Activated CD4-positive, alpha-beta T cell treated with anti-CD3 and anti-CD28 coated beads, Interleukin-2, Interleukin-4, amounts not matched to agents 100 ng/mL and 50 ng/mL, durations not matched to agents 16 hours and 8 hours (primary cell): Measurements from ENCODE around the gene CPZ.
"Not testable (repeated sequence)": the region's sequence is repeated elsewhere in the genome, so short reads cannot be mapped to it uniquely, and the experiment has no call there.

Experiments used
- DNase-seq: peaks from one replicate; pipeline ENCODE4 v3.0.0-alpha.2; 2020; ENCODE audit warnings: low spot score

CPZ gene

DNA sequence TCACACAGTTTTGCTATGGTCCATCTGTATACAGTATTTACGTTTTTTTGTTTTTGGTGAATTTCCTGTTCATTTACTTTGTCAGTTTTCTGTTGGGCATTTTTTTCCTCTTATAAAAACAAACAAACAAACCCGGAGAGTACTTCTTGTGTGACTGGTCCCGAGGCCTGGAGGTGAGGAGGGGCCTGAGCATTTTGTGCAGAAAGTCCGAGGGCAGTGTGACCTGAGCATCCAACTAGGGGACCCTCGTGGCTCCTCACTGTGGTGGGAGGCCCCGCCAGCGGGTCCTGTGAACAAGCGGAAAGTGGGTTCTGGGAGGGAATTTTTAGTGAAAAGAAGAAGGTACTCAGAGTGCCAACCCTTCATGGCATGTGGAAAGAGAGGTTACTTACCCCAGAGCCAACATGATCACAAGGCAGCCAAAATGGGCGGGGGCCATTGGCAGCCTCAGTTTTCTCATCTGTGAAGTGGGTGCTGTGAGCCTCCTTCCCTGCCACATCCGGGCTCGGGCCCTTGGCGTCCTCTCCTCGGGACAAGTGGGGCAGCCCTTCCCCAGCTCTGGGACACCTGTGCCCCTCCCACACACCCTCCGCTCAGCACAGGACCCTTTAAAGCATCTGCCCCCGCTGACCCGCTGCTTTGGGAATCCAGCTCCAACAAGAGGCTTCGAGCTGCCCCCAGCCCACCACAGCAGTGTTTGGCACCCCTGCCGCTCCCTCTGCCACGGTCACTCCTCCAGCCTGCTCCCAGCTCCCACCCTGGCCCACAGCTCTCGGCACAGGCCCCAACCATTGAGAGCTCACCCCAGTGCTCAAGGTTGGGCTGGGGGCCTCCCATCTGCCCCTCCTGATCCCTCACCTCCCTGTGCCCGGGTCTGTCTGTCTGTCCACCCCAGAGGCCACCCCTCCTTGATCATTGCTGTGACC is 35.2 kb upstream of the CPZ start:
- no peak for DNase-seq

GRCh38 chr4:8558080-8558960 is 34.2 kb upstream of the CPZ start:
- DNase-seq = no peak

DNA sequence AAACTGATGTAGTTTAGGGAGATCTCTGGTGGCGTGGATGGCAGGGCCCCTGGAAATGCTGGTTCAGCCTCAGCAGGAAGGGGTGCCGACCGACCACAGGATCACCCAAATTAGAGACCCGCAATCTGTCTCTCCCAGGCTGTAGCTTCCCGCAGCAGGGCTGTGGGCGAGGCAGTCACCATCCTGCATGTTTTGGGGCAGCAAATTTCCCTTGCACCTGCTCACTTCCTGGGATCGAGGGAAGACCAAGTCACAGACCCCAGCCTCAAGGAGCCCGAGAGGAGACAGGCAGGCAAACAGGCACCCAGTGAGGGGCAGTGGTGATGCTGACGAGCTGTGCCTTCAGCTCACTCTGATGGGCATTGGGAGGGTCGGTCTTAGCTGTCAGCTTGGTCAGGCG is 33.6 kb upstream of the CPZ start:
- no peak for DNase-seq

DNA sequence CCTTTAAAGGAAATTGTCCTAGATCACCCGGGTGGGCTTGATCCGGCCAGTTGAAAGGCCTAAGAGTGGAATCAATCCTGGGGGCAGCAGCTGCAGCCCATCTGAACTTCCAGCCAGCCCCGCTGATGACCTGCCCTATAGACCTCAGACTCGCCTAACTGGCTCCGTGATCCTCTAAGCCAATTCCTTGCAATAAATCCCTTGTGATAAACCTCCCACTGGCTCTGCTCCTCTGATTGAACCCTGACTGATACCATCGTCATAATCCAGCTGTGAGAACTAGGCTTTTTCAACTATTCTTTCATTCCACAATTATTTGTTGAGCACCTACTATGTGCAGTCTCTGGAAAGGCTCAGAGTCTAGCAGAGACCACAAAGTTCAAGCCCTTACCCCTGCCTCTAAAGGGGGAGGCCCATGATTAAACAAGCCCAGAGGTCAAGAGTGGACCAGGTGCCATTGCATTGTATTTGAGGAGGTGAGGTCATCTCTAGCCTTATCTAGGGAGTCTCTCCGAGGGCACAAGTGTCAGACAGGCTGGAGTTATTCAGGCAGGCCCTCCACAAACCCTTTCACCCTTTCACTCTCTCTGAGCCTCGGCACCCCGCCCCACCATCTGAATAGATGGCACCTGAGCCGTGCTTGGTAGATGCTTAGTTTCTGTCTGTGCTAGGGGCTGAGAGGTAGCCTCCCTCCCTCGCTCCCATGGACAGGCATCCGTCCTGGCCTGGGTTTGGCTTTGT is 32.9 kb upstream of the CPZ start:
- no peak for DNase-seq

DNA sequence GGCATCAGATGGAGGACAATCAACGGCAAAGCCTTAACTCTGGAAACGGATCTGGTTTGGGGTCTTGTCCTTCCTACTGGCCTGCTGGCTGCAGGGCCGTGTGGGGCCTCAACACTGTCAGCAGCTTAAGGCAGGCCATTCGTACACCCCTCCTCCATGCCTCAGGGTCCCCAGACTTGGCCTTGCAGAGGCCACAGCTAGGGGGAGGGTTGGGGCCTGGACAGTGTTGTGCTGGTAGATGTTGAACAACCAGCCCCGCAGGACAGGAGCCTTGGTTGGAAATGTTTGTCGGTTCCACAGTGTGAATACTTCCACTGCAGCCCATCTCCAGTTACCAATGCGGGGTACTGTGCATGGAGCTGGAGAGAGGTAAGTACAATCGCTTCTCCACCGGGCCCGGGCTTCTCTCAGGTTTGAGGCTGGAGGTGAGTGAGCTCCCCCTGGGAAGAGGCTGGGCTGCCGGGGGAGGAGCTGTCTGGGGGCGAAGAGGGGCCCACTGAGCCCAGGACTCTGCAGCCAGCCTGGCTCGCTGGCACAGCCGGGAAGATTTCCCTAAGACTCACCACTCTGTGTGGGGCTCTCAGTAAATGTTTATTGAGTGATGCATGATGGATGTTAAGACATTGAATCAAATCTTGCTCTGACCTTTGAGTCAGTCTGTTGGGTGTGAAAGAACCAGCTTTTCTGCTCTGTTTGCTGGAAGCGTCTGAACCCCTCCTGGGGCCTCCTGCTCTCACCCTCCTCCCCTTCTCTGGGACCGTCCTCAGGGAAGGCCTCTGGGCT is 32.1 kb upstream of the CPZ start:
- DNase-seq = no peak

- DNase-seq = no peak
Observed at GRCh38 chr4:8564595-8564994, 28.0 kb upstream of the CPZ start.

GRCh38 chr4:8568068-8568668 is 24.4 kb upstream of the CPZ start:
- no peak for DNase-seq

DNA sequence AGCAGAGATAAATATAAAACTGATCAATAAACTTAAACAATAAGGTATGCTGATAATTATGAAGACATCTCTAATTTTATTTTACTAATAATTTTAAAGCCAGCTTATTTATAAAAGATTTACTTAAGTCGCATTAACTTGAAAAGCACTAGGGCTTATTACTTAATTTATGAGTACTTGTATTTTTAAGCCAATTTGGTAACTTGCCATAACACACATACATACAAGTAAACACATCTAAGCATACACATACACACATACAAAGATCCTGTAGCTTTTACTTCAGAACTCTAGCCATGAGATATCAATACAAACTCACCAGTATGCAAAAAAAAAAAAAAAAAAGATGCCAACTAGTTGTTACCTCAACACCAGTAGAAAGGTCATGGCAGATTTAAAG is 22.4 kb upstream of the CPZ start:
- no peak for DNase-seq

GRCh38 chr4:8571702-8572685 is 20.6 kb upstream of the CPZ start:
- DNase-seq = no peak

- DNase-seq = no peak
Observed at GRCh38 chr4:8573266-8573665, 19.3 kb upstream of the CPZ start.

DNA sequence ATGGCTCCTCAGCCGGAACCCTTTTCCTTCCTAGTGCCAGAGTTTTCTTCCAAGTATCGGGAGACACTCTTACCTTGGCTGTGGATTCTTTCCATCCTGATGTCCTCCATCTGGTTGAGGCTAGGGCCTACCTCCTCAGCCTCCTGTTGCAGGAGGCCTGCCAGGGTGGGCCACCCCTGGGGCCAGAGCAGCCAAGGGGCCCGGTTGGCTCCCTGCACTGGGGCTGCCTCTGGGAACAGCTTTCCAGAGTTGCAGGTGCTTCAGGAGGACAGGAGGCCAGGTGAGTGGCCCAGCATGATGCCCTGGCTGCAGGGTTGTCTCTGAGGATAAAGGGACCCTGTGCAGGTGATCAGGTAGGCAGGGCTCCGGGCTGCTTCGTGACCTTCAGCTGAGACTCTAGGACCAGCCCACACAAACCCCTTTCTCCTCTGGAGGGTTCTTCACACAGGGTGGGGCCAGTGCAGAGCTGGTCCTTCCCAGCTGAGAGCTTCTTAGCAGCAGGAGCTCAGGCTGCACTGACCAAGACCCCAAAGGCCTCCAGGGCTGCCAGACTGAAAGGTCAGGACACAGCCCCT is 17.7 kb upstream of the CPZ start:
- DNase-seq = no peak

GRCh38 chr4:8575457-8575856 is 17.1 kb upstream of the CPZ start:
- no peak for DNase-seq

DNA sequence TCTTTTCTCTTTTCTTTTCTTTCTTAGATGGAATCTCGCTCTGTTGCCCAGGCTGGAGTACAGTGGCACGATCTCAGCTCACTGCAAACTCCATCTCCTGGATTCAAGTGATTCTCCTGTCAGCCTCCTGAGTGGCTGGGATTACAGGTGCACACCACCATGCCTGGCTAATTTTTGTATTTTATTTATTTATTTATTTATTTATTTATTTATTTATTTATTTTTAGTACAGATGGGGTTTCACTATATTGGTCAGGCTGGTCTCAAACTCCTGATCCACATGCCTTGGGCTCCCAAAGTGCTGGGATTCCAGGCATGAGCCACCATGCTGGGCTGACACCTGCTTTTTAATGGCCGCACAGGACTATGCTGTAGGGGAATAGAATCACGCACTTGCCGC is 16.0 kb upstream of the CPZ start:
- not testable (repeated sequence) for DNase-seq

GRCh38 chr4:8577046-8577445 is 15.5 kb upstream of the CPZ start:
- DNase-seq = no peak

- no peak for DNase-seq
Observed at GRCh38 chr4:8577972-8578371, 14.6 kb upstream of the CPZ start.

DNA sequence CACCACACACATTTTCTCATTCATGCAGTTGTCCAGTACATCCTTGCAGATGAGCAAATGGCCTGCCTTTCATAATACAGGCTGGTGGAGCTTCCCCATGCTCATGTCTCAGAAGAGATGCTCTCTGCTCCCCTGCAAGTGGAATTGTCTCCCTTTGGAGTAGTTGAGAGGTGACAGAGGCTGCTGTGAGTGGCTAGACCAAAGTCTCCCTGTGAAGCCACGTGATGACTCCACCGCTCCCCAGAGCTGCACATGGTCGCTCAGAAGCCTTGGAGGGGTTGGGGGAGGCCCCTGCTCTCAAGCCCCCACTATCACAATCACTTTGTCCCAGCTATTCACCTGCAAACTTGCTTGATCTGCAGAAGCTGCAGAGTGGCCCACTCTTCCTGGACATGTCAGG is 13.8 kb upstream of the CPZ start:
- DNase-seq = no peak

DNA sequence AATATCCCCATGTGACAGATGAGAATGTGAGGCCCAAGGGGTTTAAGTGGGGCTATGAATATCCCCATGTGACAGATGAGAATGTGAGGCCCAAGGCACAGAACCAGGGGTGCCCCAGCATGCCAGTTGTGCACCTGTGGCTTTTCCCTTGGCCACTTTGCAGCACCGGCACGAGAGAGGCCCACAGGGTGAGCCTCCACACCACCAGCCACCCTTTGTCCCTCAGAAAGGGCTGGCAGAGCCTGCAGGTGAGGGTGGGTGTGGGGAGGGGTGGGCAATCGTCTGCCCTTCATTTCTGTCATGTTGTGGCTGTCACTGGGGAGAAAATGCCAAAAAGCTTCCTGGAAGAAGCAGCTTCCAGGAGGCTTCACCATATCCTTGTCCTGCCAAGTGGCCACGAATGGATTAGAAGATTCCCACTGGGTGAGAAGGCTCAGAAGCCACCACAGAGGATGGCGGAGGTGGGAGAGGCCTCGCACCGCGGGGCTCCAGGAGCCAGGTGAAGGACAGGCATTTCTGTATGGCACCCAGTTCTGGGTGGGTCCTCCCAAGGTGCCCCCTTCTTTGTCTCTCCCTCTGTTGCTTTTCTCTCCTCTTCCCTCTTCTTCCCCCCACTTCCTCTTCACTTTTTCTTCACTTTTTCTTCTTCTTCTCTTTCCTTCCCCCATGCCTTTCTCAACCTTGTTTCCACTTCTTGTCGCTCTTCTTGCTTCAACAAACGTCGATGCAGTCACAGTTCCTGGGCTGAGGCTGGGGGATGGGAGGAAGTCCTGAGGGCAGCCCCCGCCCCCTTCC is 12.8 kb upstream of the CPZ start:
- DNase-seq = no peak

DNA sequence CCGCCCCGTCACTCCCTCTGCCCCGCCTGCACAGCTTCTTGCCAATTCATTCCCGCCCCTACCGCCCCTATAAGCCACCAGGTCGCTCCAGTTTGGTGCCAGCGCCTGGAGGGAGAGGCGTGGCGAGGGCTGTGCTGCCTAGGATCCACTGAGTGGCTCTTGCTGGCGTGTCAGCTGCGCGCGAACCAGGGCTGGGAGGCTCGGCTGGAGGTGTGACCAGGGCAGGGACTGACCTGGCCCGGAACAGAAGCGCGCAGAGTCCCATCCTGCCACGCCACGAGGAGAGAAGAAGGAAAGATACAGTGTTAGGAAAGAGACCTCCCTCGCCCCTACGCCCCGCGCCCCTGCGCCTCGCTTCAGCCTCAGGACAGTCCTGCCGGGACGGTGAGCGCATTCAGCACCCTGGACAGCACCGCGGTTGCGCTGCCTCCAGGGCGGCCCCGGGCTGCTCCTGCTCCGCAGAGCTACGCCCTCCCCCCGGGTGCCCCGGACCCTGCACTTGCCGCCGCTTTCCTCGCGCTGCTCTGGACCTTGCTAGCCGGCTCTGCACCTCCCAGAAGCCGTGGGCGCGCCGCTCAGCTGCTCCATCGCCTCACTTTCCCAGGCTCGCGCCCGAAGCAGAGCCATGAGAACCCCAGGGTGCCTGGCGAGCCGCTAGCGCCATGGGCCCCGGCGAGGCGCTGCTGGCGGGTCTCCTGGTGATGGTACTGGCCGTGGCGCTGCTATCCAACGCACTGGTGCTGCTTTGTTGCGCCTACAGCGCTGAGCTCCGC is 12.1 kb upstream of the CPZ start, which contains the start of gene GPR78:
TSS of gene GPR78 (plus strand) at position 72 of the 773 bp plus-strand sequence. CDS start at position 663, 591 bp downstream.
- DNase-seq = peak; percentile 22
